SK-N-SH (cell line): ENCODE measurements around the gene ZNF486. TPM values are rescaled to one million over a fixed set of nuclear protein-coding genes. Genes with fewer than 3 reads are reported as not detected.

Source experiments
- CTCF ChIA-PET: fragments of 300-600, 350-600 bp; formaldehyde crosslinking; extraction: SDS; loops from one replicate; lab custom pipeline; 2021; lab: Yijun Ruan, JAX
- POLR2A ChIA-PET: fragments of 350-600 bp; sonication (Branson Sonifier 250); formaldehyde crosslinking; extraction: SDS; loops from one replicate; lab custom pipeline; 2020; ENCODE audit warnings: antibody characterized with exemption, inconsistent platforms; lab: Yijun Ruan, JAX
- DNase-seq: peaks from one replicate; pipeline ENCODE4 v3.0.0; 2012
- H2AFZ ChIP-seq: fragments of 200-600 bp; sonication (generic); 2 replicates; pipeline ENCODE4 v1.8.1; 2016; ENCODE audit warnings: antibody characterized with exemption, mild to moderate bottlenecking, low read depth
- H3F3A ChIP-seq: fragments of 200-600 bp; sonication (generic); replicated peaks from 2 replicates; pipeline ENCODE3; 2016; ENCODE audit warnings: antibody characterized with exemption, mild to moderate bottlenecking; ENCODE audit not compliant: insufficient read depth
- H3K27ac ChIP-seq, 2 experiments: fragments of 200-500 bp in 1 of 2; fragments of 200-600 bp in 1 of 2; sonication (Bioruptor generic) in 1 of 2; sonication (generic), shearing (Covaris generic) in 1 of 2; 2 replicates each; pipeline versions ENCODE4 v1.5.1 to v1.6.1; 2014 to 2016; ENCODE audit warnings: low read depth in 2 of 2, inconsistent platforms in 1 of 2, low read length in 1 of 2, mild to moderate bottlenecking in 1 of 2, mixed read lengths in 1 of 2
- H3K27me3 ChIP-seq: fragments of 200-600 bp; sonication (generic), shearing (Covaris generic); 2 replicates; pipeline ENCODE4 v1.6.1; 2016; ENCODE audit warnings: mixed run types; ENCODE audit not compliant: insufficient read depth
- H3K36me3 ChIP-seq, 2 experiments: fragments of 200-500 bp in 1 of 2; fragments of 200-600 bp in 1 of 2; sonication (Bioruptor generic) in 1 of 2; sonication (generic) in 1 of 2; replicated peaks in 1 of 2; 2 replicates each; pipeline versions ENCODE3 to v1.5.1; 2014 to 2016; ENCODE audit warnings: low read length in 1 of 2, mild to moderate bottlenecking in 1 of 2; ENCODE audit not compliant: insufficient read depth in 2 of 2, control insufficient read depth in 1 of 2
- H3K4me1 ChIP-seq, 2 experiments: fragments of 200-500 bp in 1 of 2; fragments of 200-600 bp in 1 of 2; sonication (Bioruptor generic) in 1 of 2; sonication (generic), shearing (Covaris generic) in 1 of 2; 2 replicates each; pipeline versions ENCODE4 v1.5.1 to v1.6.1; 2014 to 2016; ENCODE audit warnings: low read depth in 1 of 2, low read length in 1 of 2, mixed run types in 1 of 2; ENCODE audit not compliant: insufficient read depth in 2 of 2, control insufficient read depth in 1 of 2
- H3K4me2 ChIP-seq: fragments of 200-600 bp; sonication (generic), shearing (Covaris generic); 2 replicates; pipeline ENCODE4 v1.6.1; 2017; ENCODE audit warnings: mixed run types
- H3K4me3 ChIP-seq, 2 experiments: fragments of 200-500 bp in 1 of 2; fragments of 200-600 bp in 1 of 2; sonication (Bioruptor generic) in 1 of 2; sonication (generic), shearing (Covaris generic) in 1 of 2; 2 replicates each; pipeline versions ENCODE4 v1.5.1 to v1.8.1; 2014 to 2016; ENCODE audit warnings: low read depth in 2 of 2, inconsistent platforms in 1 of 2, low read length in 1 of 2, mild to moderate bottlenecking in 1 of 2, mixed read lengths in 1 of 2, moderate library complexity in 1 of 2
- H3K79me2 ChIP-seq: fragments of 200-600 bp; sonication (generic); 2 replicates; pipeline ENCODE4 v1.8.1; 2017; ENCODE audit warnings: mild to moderate bottlenecking; ENCODE audit not compliant: insufficient read depth
- H3K9ac ChIP-seq: fragments of 200-600 bp; sonication (generic); 2 replicates; pipeline ENCODE4 v1.6.1; 2017; ENCODE audit warnings: mixed run types
- H3K9me2 ChIP-seq: fragments of 200-600 bp; sonication (generic); 2 replicates; pipeline ENCODE4 v1.6.1; 2017; ENCODE audit warnings: mixed run types
- H3K9me3 ChIP-seq: fragments of 200-600 bp; sonication (generic); 2 replicates; pipeline ENCODE4 v1.6.1; 2017; ENCODE audit warnings: mixed run types, mild to moderate bottlenecking, moderate library complexity
- H4K20me1 ChIP-seq: fragments of 200-600 bp; sonication (generic); 2 replicates; pipeline ENCODE4 v1.6.1; 2017; ENCODE audit warnings: mild to moderate bottlenecking, mixed run types; ENCODE audit not compliant: insufficient read depth
- FOXJ3 ChIP-seq: sonication (generic); formaldehyde crosslinking; IDR thresholded peaks from 2 replicates; pipeline ENCODE4 v1.5.1; 2020; ENCODE audit warnings: mild to moderate bottlenecking, missing genetic modification reagents
- MEF2A ChIP-seq: IDR thresholded peaks from 2 replicates; pipeline ENCODE4 v1.4.0; 2012; ENCODE audit warnings: low read depth, borderline replicate concordance
- NFIC ChIP-seq: IDR thresholded peaks from 2 replicates; pipeline ENCODE4 v1.4.0; 2012; ENCODE audit warnings: borderline replicate concordance
- RXRA ChIP-seq: IDR thresholded peaks from 2 replicates; pipeline ENCODE4 v1.4.0; 2012; ENCODE audit warnings: low read depth, mild to moderate bottlenecking, borderline replicate concordance
- TAF1 ChIP-seq: IDR thresholded peaks from 2 replicates; pipeline ENCODE4 v1.6.1; 2012; ENCODE audit warnings: low read depth, mild to moderate bottlenecking, low read length, moderate library complexity, borderline replicate concordance
- TCF12 ChIP-seq: IDR thresholded peaks from 2 replicates; pipeline ENCODE4 v1.4.0; 2012
- WGBS: methylation state at CpG from one replicate; pipeline ENCODE4 v1.1.6; 2017; ENCODE audit warnings: low lambda C conversion rate; 5-methylcytosine and 5-hydroxymethylcytosine counted together
- polyA plus RNA-seq, 3 experiments: library from polyadenylated mRNA; depleted of rRNA; stranded (reverse); fragments of >200 nt; gene quantifications; 2 replicates each; pipeline ENCODE4 v1.2.3, GENCODE V29; 2012
- TF ChIP-seq, protein P1 (sequence below): fragments of 150-350 bp; IDR thresholded peaks from 2 replicates; pipeline ENCODE4 v1.6.1; 2016; ENCODE audit warnings: mild to moderate bottlenecking, low read depth, low read length
- TF ChIP-seq, protein P2 (sequence below): fragments of 200-600 bp; sonication (generic); IDR thresholded peaks from 2 replicates; pipeline ENCODE4 v1.6.1; 2017; ENCODE audit warnings: antibody characterized with exemption, mild to moderate bottlenecking, moderate library complexity
- TF ChIP-seq, protein P3 (sequence below): IDR thresholded peaks from 2 replicates; pipeline ENCODE4 v1.4.0; 2012; ENCODE audit warnings: low read depth, borderline replicate concordance
- TF ChIP-seq, protein P4 (sequence below): IDR thresholded peaks from 2 replicates; pipeline ENCODE4 v1.4.0; 2012; ENCODE audit warnings: low read depth, borderline replicate concordance
- TF ChIP-seq, protein P5 (sequence below): IDR thresholded peaks from 2 replicates; pipeline ENCODE4 v1.6.1; 2012; ENCODE audit warnings: mild to moderate bottlenecking, low read depth, low read length, moderate library complexity

The ZNF486 gene
- polyA plus RNA-seq, 1 of the 3 experiments (the other 2 are of a cell fraction), result 2.0 TPM

DNA sequence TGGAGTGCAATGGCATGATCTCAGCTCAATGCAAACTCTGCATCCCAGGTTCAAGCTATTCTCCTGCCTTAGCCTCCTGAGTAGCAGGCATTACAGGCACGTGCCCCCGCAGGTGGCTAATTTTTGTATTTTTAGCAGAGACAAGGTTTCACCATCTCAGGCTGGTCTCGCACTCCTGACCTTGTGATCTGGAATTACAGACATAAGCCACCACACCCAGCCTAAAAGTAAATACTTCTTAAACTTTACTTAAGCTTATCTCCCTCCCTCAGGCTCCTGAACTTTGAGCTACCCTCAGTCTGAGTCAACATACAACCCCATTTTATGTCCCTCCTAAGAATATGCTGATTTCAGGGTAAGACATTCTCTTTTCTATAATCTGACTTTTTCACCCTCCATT lies 66.1 kb downstream of the ZNF486 start:
- no peak overlapping the region for H3K9ac ChIP-seq
- H3K9me2 ChIP-seq, result no peaks in the 10 kb centered on the region
- no peak overlapping the region for H3K27ac ChIP-seq
- H3K9me3 ChIP-seq, result no peaks in the 10 kb centered on the region
- peaks cover 7% of the 10 kb centered on the region; the same call in 1 of the 2 replicates for H3K79me2 ChIP-seq
- no peaks in the 10 kb centered on the region; a peak in 1 of 4 replicates for H3K4me1 ChIP-seq
- 76% methylated on average over 3 of the region's 3 CpGs for WGBS
- POLR2A ChIA-PET, result no interaction called here
- no peak overlapping the region for H3K4me2 ChIP-seq
- no peaks in the 10 kb centered on the region for H3K27me3 ChIP-seq
- H3F3A ChIP-seq, result no peaks in the 10 kb centered on the region
- H3K4me3 ChIP-seq, result no peak overlapping the region
- no peak overlapping the region for H2AFZ ChIP-seq
- no peak for TF ChIP-seq RXRA
- TF ChIP-seq TCF12, result no peak
- no peak for TF ChIP-seq TAF1
- TF ChIP-seq MEF2A, result no peak
- TF ChIP-seq NFIC, result no peak
- TF ChIP-seq, protein P1, sequence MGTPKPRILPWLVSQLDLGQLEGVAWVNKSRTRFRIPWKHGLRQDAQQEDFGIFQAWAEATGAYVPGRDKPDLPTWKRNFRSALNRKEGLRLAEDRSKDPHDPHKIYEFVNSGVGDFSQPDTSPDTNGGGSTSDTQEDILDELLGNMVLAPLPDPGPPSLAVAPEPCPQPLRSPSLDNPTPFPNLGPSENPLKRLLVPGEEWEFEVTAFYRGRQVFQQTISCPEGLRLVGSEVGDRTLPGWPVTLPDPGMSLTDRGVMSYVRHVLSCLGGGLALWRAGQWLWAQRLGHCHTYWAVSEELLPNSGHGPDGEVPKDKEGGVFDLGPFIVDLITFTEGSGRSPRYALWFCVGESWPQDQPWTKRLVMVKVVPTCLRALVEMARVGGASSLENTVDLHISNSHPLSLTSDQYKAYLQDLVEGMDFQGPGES, result no peak
- TF ChIP-seq, protein P2, sequence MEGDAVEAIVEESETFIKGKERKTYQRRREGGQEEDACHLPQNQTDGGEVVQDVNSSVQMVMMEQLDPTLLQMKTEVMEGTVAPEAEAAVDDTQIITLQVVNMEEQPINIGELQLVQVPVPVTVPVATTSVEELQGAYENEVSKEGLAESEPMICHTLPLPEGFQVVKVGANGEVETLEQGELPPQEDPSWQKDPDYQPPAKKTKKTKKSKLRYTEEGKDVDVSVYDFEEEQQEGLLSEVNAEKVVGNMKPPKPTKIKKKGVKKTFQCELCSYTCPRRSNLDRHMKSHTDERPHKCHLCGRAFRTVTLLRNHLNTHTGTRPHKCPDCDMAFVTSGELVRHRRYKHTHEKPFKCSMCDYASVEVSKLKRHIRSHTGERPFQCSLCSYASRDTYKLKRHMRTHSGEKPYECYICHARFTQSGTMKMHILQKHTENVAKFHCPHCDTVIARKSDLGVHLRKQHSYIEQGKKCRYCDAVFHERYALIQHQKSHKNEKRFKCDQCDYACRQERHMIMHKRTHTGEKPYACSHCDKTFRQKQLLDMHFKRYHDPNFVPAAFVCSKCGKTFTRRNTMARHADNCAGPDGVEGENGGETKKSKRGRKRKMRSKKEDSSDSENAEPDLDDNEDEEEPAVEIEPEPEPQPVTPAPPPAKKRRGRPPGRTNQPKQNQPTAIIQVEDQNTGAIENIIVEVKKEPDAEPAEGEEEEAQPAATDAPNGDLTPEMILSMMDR, result no peak
- TF ChIP-seq, protein P3, sequence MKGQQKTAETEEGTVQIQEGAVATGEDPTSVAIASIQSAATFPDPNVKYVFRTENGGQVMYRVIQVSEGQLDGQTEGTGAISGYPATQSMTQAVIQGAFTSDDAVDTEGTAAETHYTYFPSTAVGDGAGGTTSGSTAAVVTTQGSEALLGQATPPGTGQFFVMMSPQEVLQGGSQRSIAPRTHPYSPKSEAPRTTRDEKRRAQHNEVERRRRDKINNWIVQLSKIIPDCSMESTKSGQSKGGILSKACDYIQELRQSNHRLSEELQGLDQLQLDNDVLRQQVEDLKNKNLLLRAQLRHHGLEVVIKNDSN, result no peak
- H3K36me3 ChIP-seq, result peaks cover 0 to 8% of the 10 kb centered on the region in 2 experiments
- no peaks in the 10 kb centered on the region for H4K20me1 ChIP-seq
- DNase-seq, result no peak
- CTCF ChIA-PET, result interaction anchor here (1.0 to 1.2 kb wide), 2 partner anchors 15 to 127 kb away, joined by 3 read pairs; no protein-coding TSS in a partner anchor

DNA sequence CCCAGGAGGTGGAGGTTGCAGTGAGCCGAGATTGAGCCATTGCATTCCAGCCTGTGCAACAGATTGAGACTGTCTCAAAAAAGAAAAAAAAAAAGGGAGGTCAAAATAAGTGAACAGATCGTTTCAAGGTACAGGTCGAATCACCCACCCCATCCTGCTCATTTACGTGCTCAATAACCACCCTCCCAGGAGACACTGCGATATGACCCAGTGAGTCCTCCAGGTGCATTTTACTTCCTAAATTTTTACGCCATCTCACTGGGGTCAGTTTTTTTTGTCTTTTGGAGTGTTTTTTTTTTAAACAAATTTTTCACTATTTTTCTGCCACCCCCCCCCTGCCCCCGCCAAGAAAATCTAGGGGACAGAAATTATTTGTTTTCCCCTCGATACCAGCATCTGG lies 68.1 kb downstream of the ZNF486 start:
- H3K4me3 ChIP-seq, result no peak overlapping the region
- H3K4me1 ChIP-seq, result peaks cover 0 to 3% of the 10 kb centered on the region in 2 experiments; a peak in 1 of 4 replicates
- 76% methylated on average over 8 of the region's 8 CpGs for WGBS
- ChIA-PET POLR2A (no interaction called here), CTCF (interaction anchor here (3.5 kb wide), 1 partner anchor 12 kb away, joined by 12 read pairs; no protein-coding TSS in a partner anchor)
- peaks cover 0 to 8% of the 10 kb centered on the region in 2 experiments for H3K36me3 ChIP-seq
- no peak for DNase-seq
- H4K20me1 ChIP-seq, result no peaks in the 10 kb centered on the region
- H3K4me2 ChIP-seq, result no peak overlapping the region
- H3K9ac ChIP-seq, result no peak overlapping the region
- no peak overlapping the region for H2AFZ ChIP-seq
- H3K9me2 ChIP-seq, result no peaks in the 10 kb centered on the region
- H3K79me2 ChIP-seq, result peaks cover 3% of the 10 kb centered on the region; the same call in 1 of the 2 replicates
- no peaks in the 10 kb centered on the region for H3F3A ChIP-seq
- H3K27ac ChIP-seq, result no peak overlapping the region
- no peaks in the 10 kb centered on the region for H3K27me3 ChIP-seq
- H3K9me3 ChIP-seq, result no peaks in the 10 kb centered on the region
- TF ChIP-seq, protein P4, sequence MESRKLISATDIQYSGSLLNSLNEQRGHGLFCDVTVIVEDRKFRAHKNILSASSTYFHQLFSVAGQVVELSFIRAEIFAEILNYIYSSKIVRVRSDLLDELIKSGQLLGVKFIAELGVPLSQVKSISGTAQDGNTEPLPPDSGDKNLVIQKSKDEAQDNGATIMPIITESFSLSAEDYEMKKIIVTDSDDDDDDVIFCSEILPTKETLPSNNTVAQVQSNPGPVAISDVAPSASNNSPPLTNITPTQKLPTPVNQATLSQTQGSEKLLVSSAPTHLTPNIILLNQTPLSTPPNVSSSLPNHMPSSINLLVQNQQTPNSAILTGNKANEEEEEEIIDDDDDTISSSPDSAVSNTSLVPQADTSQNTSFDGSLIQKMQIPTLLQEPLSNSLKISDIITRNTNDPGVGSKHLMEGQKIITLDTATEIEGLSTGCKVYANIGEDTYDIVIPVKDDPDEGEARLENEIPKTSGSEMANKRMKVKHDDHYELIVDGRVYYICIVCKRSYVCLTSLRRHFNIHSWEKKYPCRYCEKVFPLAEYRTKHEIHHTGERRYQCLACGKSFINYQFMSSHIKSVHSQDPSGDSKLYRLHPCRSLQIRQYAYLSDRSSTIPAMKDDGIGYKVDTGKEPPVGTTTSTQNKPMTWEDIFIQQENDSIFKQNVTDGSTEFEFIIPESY, result no peak
- no peak for TF ChIP-seq TCF12
- no peak for TF ChIP-seq TAF1
- TF ChIP-seq FOXJ3, result no peak
- TF ChIP-seq, protein P5, sequence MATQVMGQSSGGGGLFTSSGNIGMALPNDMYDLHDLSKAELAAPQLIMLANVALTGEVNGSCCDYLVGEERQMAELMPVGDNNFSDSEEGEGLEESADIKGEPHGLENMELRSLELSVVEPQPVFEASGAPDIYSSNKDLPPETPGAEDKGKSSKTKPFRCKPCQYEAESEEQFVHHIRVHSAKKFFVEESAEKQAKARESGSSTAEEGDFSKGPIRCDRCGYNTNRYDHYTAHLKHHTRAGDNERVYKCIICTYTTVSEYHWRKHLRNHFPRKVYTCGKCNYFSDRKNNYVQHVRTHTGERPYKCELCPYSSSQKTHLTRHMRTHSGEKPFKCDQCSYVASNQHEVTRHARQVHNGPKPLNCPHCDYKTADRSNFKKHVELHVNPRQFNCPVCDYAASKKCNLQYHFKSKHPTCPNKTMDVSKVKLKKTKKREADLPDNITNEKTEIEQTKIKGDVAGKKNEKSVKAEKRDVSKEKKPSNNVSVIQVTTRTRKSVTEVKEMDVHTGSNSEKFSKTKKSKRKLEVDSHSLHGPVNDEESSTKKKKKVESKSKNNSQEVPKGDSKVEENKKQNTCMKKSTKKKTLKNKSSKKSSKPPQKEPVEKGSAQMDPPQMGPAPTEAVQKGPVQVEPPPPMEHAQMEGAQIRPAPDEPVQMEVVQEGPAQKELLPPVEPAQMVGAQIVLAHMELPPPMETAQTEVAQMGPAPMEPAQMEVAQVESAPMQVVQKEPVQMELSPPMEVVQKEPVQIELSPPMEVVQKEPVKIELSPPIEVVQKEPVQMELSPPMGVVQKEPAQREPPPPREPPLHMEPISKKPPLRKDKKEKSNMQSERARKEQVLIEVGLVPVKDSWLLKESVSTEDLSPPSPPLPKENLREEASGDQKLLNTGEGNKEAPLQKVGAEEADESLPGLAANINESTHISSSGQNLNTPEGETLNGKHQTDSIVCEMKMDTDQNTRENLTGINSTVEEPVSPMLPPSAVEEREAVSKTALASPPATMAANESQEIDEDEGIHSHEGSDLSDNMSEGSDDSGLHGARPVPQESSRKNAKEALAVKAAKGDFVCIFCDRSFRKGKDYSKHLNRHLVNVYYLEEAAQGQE, result no peak
